HG03354 (cell line): ENCODE data around the gene ZNF630.
A peak's percentile ranks its signal among the peaks of the same experiment; 100 is the strongest.
"Not testable (repeated sequence)": the region's sequence is repeated elsewhere in the genome, so short reads cannot be mapped to it uniquely, and the experiment has no call there.

Source experiments
- ATAC-seq: cut with Tn5 transposase; IDR thresholded peaks from one replicate; pipeline ENCODE4 v1.9.1; 2021; ENCODE audit warnings: mild to moderate bottlenecking; ENCODE audit not compliant: unreplicated experiment, poor library complexity, severe bottlenecking

Gene ZNF630

GRCh38 chrX:48071064-48071985, at the start of gene ZNF630:
Gene ZNF630 (minus strand): TSS chrX:48071640. CDS start chrX:48066886, 4,754 bp downstream.
- ATAC-seq, result peak; percentile 90

- ATAC-seq, result no peak
Measured at GRCh38 chrX:48107717-48108116, 36.3 kb upstream of the ZNF630 start.

- ATAC-seq, result no peak
Measured at GRCh38 chrX:48102874-48103374, 31.5 kb upstream of the ZNF630 start.

- no peak for ATAC-seq
Measured at GRCh38 chrX:48101443-48101842, 30.0 kb upstream of the ZNF630 start.

- not testable (repeated sequence) for ATAC-seq
Measured at GRCh38 chrX:48092558-48092957, 21.1 kb upstream of the ZNF630 start.

- ATAC-seq, result no peak
Measured at GRCh38 chrX:48090123-48090522, 18.7 kb upstream of the ZNF630 start.

- no peak for ATAC-seq
Measured at GRCh38 chrX:48086082-48086481, 14.6 kb upstream of the ZNF630 start.

- ATAC-seq, result no peak
Measured at GRCh38 chrX:48083706-48084105, 12.3 kb upstream of the ZNF630 start.

GRCh38 chrX:48083212-48083611, 11.8 kb upstream of the ZNF630 start:
- ATAC-seq, result peak; percentile 74

GRCh38 chrX:48076343-48076742, 4.9 kb upstream of the ZNF630 start:
- no peak for ATAC-seq

GRCh38 chrX:48071986-48072605, 656 bp upstream of the ZNF630 start:
- ATAC-seq, result no peak

- ATAC-seq, result no peak
Measured at GRCh38 chrX:48068096-48068887, 3.1 kb downstream of the ZNF630 start.

- ATAC-seq, result no peak
Measured at GRCh38 chrX:48064261-48064660, 7.2 kb downstream of the ZNF630 start.

- ATAC-seq, result no peak
Measured at GRCh38 chrX:48059296-48059639, 12.2 kb downstream of the ZNF630 start.

GRCh38 chrX:48058621-48059295, 12.7 kb downstream of the ZNF630 start:
- ATAC-seq, result no peak

- ATAC-seq, result no peak
Measured at GRCh38 chrX:48046846-48047245, 24.6 kb downstream of the ZNF630 start.

- ATAC-seq, result no peak
Measured at GRCh38 chrX:48045410-48046311, 25.8 kb downstream of the ZNF630 start.

- ATAC-seq, result no peak
Measured at GRCh38 chrX:48043056-48043455, 28.4 kb downstream of the ZNF630 start.

GRCh38 chrX:48035891-48036290, 35.5 kb downstream of the ZNF630 start:
- no peak for ATAC-seq
